ENCODE measurements around the gene UBXN10. TPM values are rescaled to one million over a fixed set of nuclear protein-coding genes. Genes with fewer than 3 reads are reported as not detected.

The UBXN10 gene
- polyA plus RNA-seq, 5 donors, result 1.9 to 6.3 (median 4.5) TPM

DNA sequence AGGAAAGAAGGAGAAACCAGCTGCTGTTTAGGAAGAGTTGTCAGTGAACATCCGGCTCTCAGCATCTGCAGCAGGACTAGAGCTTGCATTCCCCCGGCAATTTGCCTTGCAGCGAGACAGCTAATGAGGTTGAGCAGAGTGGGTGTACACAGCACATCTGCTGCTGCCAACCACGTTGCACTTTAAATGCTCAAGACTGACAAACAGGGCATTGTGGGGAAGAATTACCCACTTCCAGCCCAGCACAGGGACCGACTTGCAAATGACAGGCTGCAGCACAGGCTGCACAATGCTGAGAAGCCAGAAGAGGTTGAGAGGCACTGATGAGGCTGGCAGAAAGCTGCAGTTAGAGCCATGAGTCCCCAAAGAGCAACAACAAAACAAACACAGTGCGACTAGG lies 48.0 kb downstream of the UBXN10 start:
- peak in 1 of 2 donors; percentile 34 for DNase-seq

DNA sequence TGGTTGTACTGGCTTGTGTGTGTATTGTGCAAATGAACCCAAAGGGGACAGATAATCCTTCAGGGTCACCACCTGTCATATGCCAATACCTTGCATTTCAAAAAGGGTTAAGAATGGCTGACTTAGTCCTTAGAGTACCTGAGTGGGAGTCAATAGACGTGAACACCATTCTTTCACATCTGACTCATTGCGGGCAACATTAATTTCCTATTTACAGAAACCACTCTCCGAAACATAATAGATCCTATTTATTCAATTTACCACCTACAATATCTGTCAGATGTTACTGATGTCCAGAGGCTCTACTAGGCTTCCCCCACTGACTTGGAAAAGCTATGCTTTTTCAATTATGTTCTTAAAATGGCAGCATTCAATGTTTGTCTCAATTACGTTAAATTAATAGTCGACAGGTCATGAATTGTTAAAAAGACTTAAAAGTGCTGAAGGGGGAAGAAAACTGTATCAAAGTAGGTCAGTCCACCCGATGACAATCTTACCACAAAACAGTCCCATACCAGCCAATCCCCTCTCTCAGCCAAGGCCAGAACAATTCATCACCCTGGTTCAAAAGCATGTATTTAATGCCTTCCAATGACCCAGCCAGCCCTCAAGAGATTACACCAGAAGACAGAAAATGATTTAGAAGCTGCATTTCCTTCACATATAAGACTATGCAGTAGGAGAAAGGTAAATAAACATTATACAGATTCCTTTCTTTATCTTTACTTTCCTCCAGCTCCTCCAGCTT lies 49.1 kb downstream of the UBXN10 start:
- no peak for DNase-seq

GRCh38 chr1:20237646-20238045 lies 51.8 kb downstream of the UBXN10 start:
- DNase-seq, result no peak

- no peak for DNase-seq
These were observed 54.1 kb downstream of the UBXN10 start for GRCh38 chr1:20240012-20240411.

DNA sequence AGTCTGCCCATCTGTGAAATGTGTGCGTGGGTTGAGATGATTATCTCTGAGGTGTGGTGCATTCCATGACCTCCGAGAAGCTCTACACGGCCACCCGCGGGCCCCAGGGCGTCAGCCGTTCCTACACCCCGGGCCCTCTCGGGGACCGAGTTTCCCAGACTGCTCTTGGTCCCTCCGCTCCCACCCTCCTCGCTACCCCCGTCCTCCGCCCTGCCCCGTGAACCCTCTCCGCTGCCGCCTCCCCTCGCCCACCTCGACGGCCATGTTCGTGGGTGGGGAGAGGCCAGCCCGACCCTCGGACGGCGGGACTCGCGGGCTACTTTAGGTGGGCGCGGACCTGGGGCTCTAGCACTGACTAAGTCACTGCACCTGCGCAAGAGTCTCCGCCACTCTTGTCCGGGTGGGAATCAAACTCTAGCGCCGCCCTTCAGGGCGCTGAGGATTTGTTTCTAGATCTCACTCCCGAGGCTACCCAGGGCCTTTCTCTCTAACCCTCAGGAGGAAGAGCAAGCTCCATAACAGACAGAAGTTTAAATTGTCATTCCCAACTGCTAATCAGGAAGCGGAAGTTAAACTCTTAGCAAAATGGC lies 57.1 kb downstream of the UBXN10 start:
- DNase-seq, result no peak

Other genes starting within 250 kb of the UBXN10 start
- 1 to 10 TPM in 2 of 5 donors, under 1 TPM in 3; 0.60 to 3.8 (median 0.93) TPM for gene PLA2G2A, start 206.5 kb upstream of the UBXN10 start, polyA plus RNA-seq (ENCODE audit: insufficient read depth in 1 of 5, insufficient read length in 5 of 5, low replicate concordance in 1 of 5)
- gene PLA2G5, start 115.9 kb upstream of the UBXN10 start, polyA plus RNA-seq (ENCODE audit: insufficient read depth in 1 of 5, insufficient read length in 5 of 5, low replicate concordance in 1 of 5), result 1 to 10 TPM in 2 of 5 donors, under 1 TPM in 3; 0.26 to 1.3 (median 0.66) TPM
- under 1 TPM in 4 of 5 donors, not detected in 1; 0.04 to 0.12 (median 0.10) TPM for gene PLA2G2D, start 66.6 kb upstream of the UBXN10 start, polyA plus RNA-seq (ENCODE audit: insufficient read depth in 1 of 5, insufficient read length in 5 of 5, low replicate concordance in 1 of 5)
- gene PLA2G2F, start 46.8 kb upstream of the UBXN10 start, polyA plus RNA-seq (ENCODE audit: insufficient read depth in 1 of 5, insufficient read length in 5 of 5, low replicate concordance in 1 of 5), result not detected
- gene PLA2G2C, start 422 bp downstream of the UBXN10 start, polyA plus RNA-seq (ENCODE audit: insufficient read depth in 1 of 5, insufficient read length in 5 of 5, low replicate concordance in 1 of 5), result under 1 TPM in 4 of 5 donors, not detected in 1; 0.06 to 0.13 (median 0.10) TPM
- gene VWA5B1, start 104.8 kb downstream of the UBXN10 start, polyA plus RNA-seq (ENCODE audit: insufficient read depth in 1 of 5, insufficient read length in 5 of 5, low replicate concordance in 1 of 5), result 1 to 10 TPM in 1 of 5 donors, under 1 TPM in 4; 0.45 to 1.2 (median 0.57) TPM